Activated naive CD8-positive, alpha-beta T cell treated with anti-CD3 and anti-CD28 coated beads, Interleukin-2, amount 10 ng/mL, durations not matched to agents 7 days and 5 days (primary cell): ENCODE measurements around the gene SAMD4A. TPM values are rescaled to one million over a fixed set of nuclear protein-coding genes. Genes with fewer than 3 reads are reported as not detected.

ENCODE experiments used
- ATAC-seq: fragments of 150-1000 bp; cut with Tn5 transposase; one replicate; pipeline ENCODE4 v1.10.0; 2021; ENCODE audit warnings: low read depth, moderate library complexity
- POLR2A ChIA-PET: fragments of 350-600 bp; sonication (Branson Sonifier 250); formaldehyde crosslinking; loops from one replicate; lab custom pipeline; 2021; ENCODE audit warnings: antibody characterized with exemption; lab: Charles Lee
- DNase-seq: peaks from one replicate; pipeline ENCODE4 v3.0.0; 2021
- H3K27ac Mint-ChIP-seq: one replicate; pipeline ENCODE4 v1.8.0; 2022; ENCODE audit warnings: mild to moderate bottlenecking, mixed read lengths
- H3K27me3 Mint-ChIP-seq: one replicate; pipeline ENCODE4 v1.8.0; 2022; ENCODE audit warnings: mild to moderate bottlenecking, moderate library complexity, mixed read lengths
- H3K36me3 Mint-ChIP-seq: one replicate; pipeline ENCODE4 v1.8.0; 2021; ENCODE audit warnings: mild to moderate bottlenecking, mixed read lengths
- H3K4me1 Mint-ChIP-seq: one replicate; pipeline ENCODE4 v1.8.0; 2021; ENCODE audit warnings: mixed read lengths
- H3K4me3 Mint-ChIP-seq: one replicate; pipeline ENCODE4 v1.8.0; 2022; ENCODE audit warnings: mild to moderate bottlenecking, moderate library complexity, mixed read lengths
- H3K9me3 Mint-ChIP-seq: one replicate; pipeline ENCODE4 v1.8.0; 2021; ENCODE audit warnings: mixed read lengths
- total RNA-seq, 2 experiments: library from RNA; stranded (reverse); gene quantifications; one replicate each; pipeline ENCODE4 v1.2.3, GENCODE V29; 2021

The SAMD4A gene
- total RNA-seq, 2 experiments from 2014 or later: 2.6 to 2.7 TPM

GRCh38 chr14:54681811-54682261 lies 114.9 kb downstream of the SAMD4A start:
- Mint-ChIP-seq H3K4me1 (peaks cover 14% of the 10 kb centered on the region), H3K27ac (no peak overlapping the region), H3K36me3 (no peaks in the 10 kb centered on the region), H3K4me3 (no peak overlapping the region), H3K9me3 (peaks cover 4% of the 10 kb centered on the region), H3K27me3 (peaks cover 46% of the 10 kb centered on the region)
- POLR2A ChIA-PET: no interaction called here
- ATAC-seq (no peak), DNase-seq (no peak)

- no peak overlapping the region for H3K4me3 Mint-ChIP-seq
- H3K27me3 Mint-ChIP-seq: peaks cover 50% of the 10 kb centered on the region
- POLR2A ChIA-PET: no interaction called here
- DNase-seq: no peak
- no peak overlapping the region for H3K27ac Mint-ChIP-seq
- no peak for ATAC-seq
- H3K9me3 Mint-ChIP-seq: peaks cover 5% of the 10 kb centered on the region
- H3K36me3 Mint-ChIP-seq: no peaks in the 10 kb centered on the region
- peaks cover 14% of the 10 kb centered on the region for H3K4me1 Mint-ChIP-seq
These were observed 115.7 kb downstream of the SAMD4A start for GRCh38 chr14:54682578-54682977.

GRCh38 chr14:54683882-54684794 lies 117.2 kb downstream of the SAMD4A start:
- peaks cover 43% of the 10 kb centered on the region for H3K27me3 Mint-ChIP-seq

GRCh38 chr14:54685286-54685845 lies 118.4 kb downstream of the SAMD4A start:
- peak; percentile 56 for ATAC-seq

More at GRCh38 chr14:54683882-54684794, 117.2 kb downstream of the SAMD4A start:
- Mint-ChIP-seq H3K9me3 (peaks cover 5% of the 10 kb centered on the region), H3K4me3 (no peak overlapping the region), H3K27ac (no peak overlapping the region), H3K36me3 (no peaks in the 10 kb centered on the region), H3K4me1 (peaks cover 16% of the 10 kb centered on the region)
- POLR2A ChIA-PET: no interaction called here
- DNase-seq (no peak), ATAC-seq (no peak)

GRCh38 chr14:54686219-54686870 lies 119.4 kb downstream of the SAMD4A start:
- POLR2A ChIA-PET: interaction anchor here (1.8 kb wide), 1 partner anchor 36 kb away, joined by 3 read pairs; no protein-coding TSS in a partner anchor
- Mint-ChIP-seq H3K4me1 (peaks cover 16% of the 10 kb centered on the region), H3K27me3 (peaks cover 34% of the 10 kb centered on the region), H3K9me3 (peaks cover 5% of the 10 kb centered on the region), H3K27ac (no peak overlapping the region), H3K36me3 (no peaks in the 10 kb centered on the region), H3K4me3 (no peak overlapping the region)
- ATAC-seq (no peak), DNase-seq (no peak)

More at GRCh38 chr14:54685286-54685845, 118.4 kb downstream of the SAMD4A start:
- H3K36me3 Mint-ChIP-seq: no peaks in the 10 kb centered on the region
- H3K27me3 Mint-ChIP-seq: peaks cover 37% of the 10 kb centered on the region
- peaks cover 16% of the 10 kb centered on the region for H3K4me1 Mint-ChIP-seq
- POLR2A ChIA-PET: interaction anchor here (0.6 to 1.8 kb wide), 3 partner anchors 37 to 120 kb away, joined by 3 read pairs; no protein-coding TSS in a partner anchor
- no peak overlapping the region for H3K4me3 Mint-ChIP-seq
- peaks cover 5% of the 10 kb centered on the region for H3K9me3 Mint-ChIP-seq
- DNase-seq: no peak
- H3K27ac Mint-ChIP-seq: no peak overlapping the region

GRCh38 chr14:54686871-54687749 lies 120.2 kb downstream of the SAMD4A start:
- peaks cover 34% of the 10 kb centered on the region for H3K27me3 Mint-ChIP-seq
- DNase-seq (no peak), ATAC-seq (no peak)
- POLR2A ChIA-PET: interaction anchor here (1.8 kb wide), 1 partner anchor 36 kb away, joined by 3 read pairs; no protein-coding TSS in a partner anchor
- no peak overlapping the region for H3K4me3 Mint-ChIP-seq
- H3K4me1 Mint-ChIP-seq: peaks cover 16% of the 10 kb centered on the region
- no peak overlapping the region for H3K27ac Mint-ChIP-seq
- H3K9me3 Mint-ChIP-seq: peaks cover 5% of the 10 kb centered on the region
- no peaks in the 10 kb centered on the region for H3K36me3 Mint-ChIP-seq

- Mint-ChIP-seq H3K4me3 (no peak overlapping the region), H3K9me3 (peaks cover 5% of the 10 kb centered on the region), H3K27ac (no peak overlapping the region), H3K27me3 (peaks cover 30% of the 10 kb centered on the region), H3K4me1 (peaks cover 21% of the 10 kb centered on the region), H3K36me3 (no peaks in the 10 kb centered on the region)
- no peak for ATAC-seq
- no peak for DNase-seq
- POLR2A ChIA-PET: no interaction called here
These were observed 120.8 kb downstream of the SAMD4A start for GRCh38 chr14:54687750-54688119.

- Mint-ChIP-seq H3K4me1 (peaks cover 21% of the 10 kb centered on the region), H3K27ac (no peak overlapping the region), H3K4me3 (no peak overlapping the region), H3K27me3 (peaks cover 31% of the 10 kb centered on the region), H3K9me3 (peaks cover 5% of the 10 kb centered on the region), H3K36me3 (no peaks in the 10 kb centered on the region)
- DNase-seq (no peak), ATAC-seq (no peak)
- POLR2A ChIA-PET: no interaction called here
These were observed 121.3 kb downstream of the SAMD4A start for GRCh38 chr14:54688229-54688628.

- peaks cover 5% of the 10 kb centered on the region for H3K9me3 Mint-ChIP-seq
- POLR2A ChIA-PET: interaction anchor here (2.3 kb wide), 1 partner anchor 123 kb away, joined by 9 read pairs; the partner anchor contains the start of gene SAMD4A
- H3K4me1 Mint-ChIP-seq: peaks cover 17% of the 10 kb centered on the region
- H3K27me3 Mint-ChIP-seq: peaks cover 37% of the 10 kb centered on the region
- H3K4me3 Mint-ChIP-seq: no peak overlapping the region
- H3K36me3 Mint-ChIP-seq: no peaks in the 10 kb centered on the region
- no peak overlapping the region for H3K27ac Mint-ChIP-seq
- ATAC-seq (no peak), DNase-seq (no peak)
These were observed 123.0 kb downstream of the SAMD4A start for GRCh38 chr14:54689928-54690327.

GRCh38 chr14:54690887-54691286 lies 124.0 kb downstream of the SAMD4A start:
- Mint-ChIP-seq H3K4me1 (peaks cover 9% of the 10 kb centered on the region), H3K36me3 (no peaks in the 10 kb centered on the region), H3K9me3 (peaks cover 3% of the 10 kb centered on the region), H3K27me3 (peaks cover 30% of the 10 kb centered on the region), H3K27ac (no peak overlapping the region), H3K4me3 (no peak overlapping the region)
- POLR2A ChIA-PET: interaction anchor here (0.5 to 2.3 kb wide), 3 partner anchors 82 to 124 kb away, joined by 3 to 9 read pairs (median 3); partner anchors contain the start of gene SAMD4A
- no peak for DNase-seq
- no peak for ATAC-seq

- peaks cover 8% of the 10 kb centered on the region for H3K4me1 Mint-ChIP-seq
- H3K27me3 Mint-ChIP-seq: peaks cover 25% of the 10 kb centered on the region
These were observed 124.8 kb downstream of the SAMD4A start for GRCh38 chr14:54691525-54692283.

More at GRCh38 chr14:54691525-54692283, 124.8 kb downstream of the SAMD4A start:
- POLR2A ChIA-PET: interaction anchor here (0.5 to 2.3 kb wide), 3 partner anchors 81 to 125 kb away, joined by 3 to 9 read pairs (median 3); partner anchors contain the start of gene SAMD4A
- peak; percentile 71 for ATAC-seq
- peak; percentile 46 for DNase-seq
- Mint-ChIP-seq H3K4me3 (no peak overlapping the region), H3K27ac (no peak overlapping the region), H3K36me3 (no peaks in the 10 kb centered on the region), H3K9me3 (peaks cover 1% of the 10 kb centered on the region)
